H9 (cell line): ENCODE measurements around the gene OR52B4. TPM values are rescaled to one million over a fixed set of nuclear protein-coding genes. Genes with fewer than 3 reads are reported as not detected.

Source experiments
- DNase-seq: peaks from one replicate; pipeline ENCODE4 v3.0.0-alpha.2; 2017
- H2AFZ ChIP-seq: one replicate; pipeline ENCODE4 v1.6.1; 2013; ENCODE audit warnings: mild to moderate bottlenecking, low read length, control low read depth, moderate library complexity
- H2AK5ac ChIP-seq: 2 replicates; pipeline ENCODE4 v1.6.1; 2013; ENCODE audit warnings: low read length, control low read depth, mixed read lengths; ENCODE audit not compliant: insufficient read length
- H2BK120ac ChIP-seq: one replicate; pipeline ENCODE4 v1.6.1; 2013; ENCODE audit warnings: low read depth, mild to moderate bottlenecking, low read length, control low read depth, inconsistent platforms; ENCODE audit not compliant: poor library complexity, severe bottlenecking
- H2BK12ac ChIP-seq: 2 replicates; pipeline ENCODE4 v1.6.1; 2013; ENCODE audit warnings: low read length, control low read depth, mixed read lengths, low read depth; ENCODE audit not compliant: insufficient read length
- H2BK15ac ChIP-seq: 2 replicates; pipeline ENCODE4 v1.6.1; 2013; ENCODE audit warnings: low read depth, low read length, control low read depth
- H2BK20ac ChIP-seq: one replicate; pipeline ENCODE4 v1.6.1; 2013; ENCODE audit warnings: low read depth, mild to moderate bottlenecking, low read length, control low read depth, inconsistent platforms; ENCODE audit not compliant: poor library complexity, severe bottlenecking
- H2BK5ac ChIP-seq: 2 replicates; pipeline ENCODE4 v1.6.1; 2013; ENCODE audit warnings: low read length, control low read depth, mixed read lengths; ENCODE audit not compliant: insufficient read length
- H3K14ac ChIP-seq: 2 replicates; pipeline ENCODE4 v1.6.1; 2013; ENCODE audit warnings: low read length, control low read depth; ENCODE audit not compliant: insufficient read depth
- H3K18ac ChIP-seq: 2 replicates; pipeline ENCODE4 v1.6.1; 2013; ENCODE audit warnings: low read depth, mild to moderate bottlenecking, mixed read lengths, low read length, control low read depth; ENCODE audit not compliant: insufficient read length
- H3K23ac ChIP-seq: 2 replicates; pipeline ENCODE4 v1.6.1; 2013; ENCODE audit warnings: low read length, control low read depth, mixed read lengths, low read depth; ENCODE audit not compliant: insufficient read length
- H3K23me2 ChIP-seq: 2 replicates; pipeline ENCODE4 v1.6.1; 2013; ENCODE audit warnings: low read depth, mild to moderate bottlenecking, mixed read lengths, low read length, control low read depth; ENCODE audit not compliant: insufficient read length, poor library complexity, severe bottlenecking
- H3K27ac ChIP-seq: 2 replicates; pipeline ENCODE4 v1.5.1; 2013; ENCODE audit warnings: low read length, control low read depth, mixed read lengths, low read depth; ENCODE audit not compliant: insufficient read length
- H3K27me3 ChIP-seq: 2 replicates; pipeline ENCODE4 v1.6.1; 2013; ENCODE audit warnings: low read length, control low read depth, inconsistent platforms; ENCODE audit not compliant: insufficient read depth
- H3K4ac ChIP-seq: 2 replicates; pipeline ENCODE4 v1.6.1; 2013; ENCODE audit warnings: low read depth, mild to moderate bottlenecking, control low read depth, inconsistent platforms, low read length, moderate library complexity
- H3K4me1 ChIP-seq: 2 replicates; pipeline ENCODE4 v1.6.1; 2013; ENCODE audit warnings: low read length, control low read depth, inconsistent platforms; ENCODE audit not compliant: insufficient read depth
- H3K4me2 ChIP-seq: 2 replicates; pipeline ENCODE4 v1.6.1; 2013; ENCODE audit warnings: low read length, control low read depth, mixed read lengths; ENCODE audit not compliant: insufficient read length, insufficient read depth
- H3K56ac ChIP-seq: 2 replicates; pipeline ENCODE4 v1.6.1; 2013; ENCODE audit warnings: low read depth, mild to moderate bottlenecking, mixed read lengths, low read length, control low read depth; ENCODE audit not compliant: insufficient read length
- H3K79me1 ChIP-seq: 2 replicates; pipeline ENCODE4 v1.6.1; 2013; ENCODE audit warnings: low read depth, mild to moderate bottlenecking, moderate library complexity, low read length, control low read depth, inconsistent platforms; ENCODE audit not compliant: insufficient read depth, poor library complexity, severe bottlenecking
- H3K79me2 ChIP-seq: 2 replicates; pipeline ENCODE4 v1.6.1; 2013; ENCODE audit warnings: low read length, control low read depth, inconsistent platforms; ENCODE audit not compliant: insufficient read depth
- H3K9ac ChIP-seq: 2 replicates; pipeline ENCODE4 v1.6.1; 2013; ENCODE audit warnings: low read length, control low read depth, mixed read lengths; ENCODE audit not compliant: insufficient read length; ENCODE audit errors: extremely low read depth
- H3K9me3 ChIP-seq: one replicate; pipeline ENCODE4 v1.6.1; 2013; ENCODE audit warnings: low read depth, low read length, inconsistent platforms; ENCODE audit not compliant: control insufficient read depth
- H3T11ph ChIP-seq: one replicate; pipeline ENCODE4 v1.6.1; 2013; ENCODE audit warnings: mild to moderate bottlenecking, low read length, control low read depth, inconsistent platforms
- H4K20me1 ChIP-seq: one replicate; pipeline ENCODE4 v1.6.1; 2013; ENCODE audit not compliant: control insufficient read depth, insufficient read length, insufficient read depth
- H4K5ac ChIP-seq: 2 replicates; pipeline ENCODE4 v1.6.1; 2013; ENCODE audit warnings: low read depth, mild to moderate bottlenecking, mixed read lengths, low read length, control low read depth; ENCODE audit not compliant: insufficient read length
- H4K8ac ChIP-seq: replicated peaks from 2 replicates; pipeline ENCODE4 v1.6.1; 2013; ENCODE audit warnings: low read length, control low read depth, mixed read lengths, low read depth; ENCODE audit not compliant: insufficient read length
- H4K91ac ChIP-seq: 2 replicates; pipeline ENCODE4 v1.6.1; 2013; ENCODE audit warnings: low read depth, mild to moderate bottlenecking, moderate library complexity, mixed read lengths, low read length, control low read depth; ENCODE audit not compliant: insufficient read length
- H3K27ac Mint-ChIP-seq, 3 experiments: 2 replicates in 2 of 3; 3 replicates in 1 of 3; pipeline ENCODE4 v1.8.0; 2020 to 2021; ENCODE audit warnings: mixed read lengths in 3 of 3, mild to moderate bottlenecking in 1 of 3, moderate library complexity in 1 of 3
- H3K27me3 Mint-ChIP-seq: 2 replicates; pipeline ENCODE4 v1.8.0; 2021; ENCODE audit warnings: low read depth, mild to moderate bottlenecking, moderate library complexity, mixed read lengths
- H3K36me3 Mint-ChIP-seq, 3 experiments: 2 replicates in 2 of 3; 3 replicates in 1 of 3; pipeline ENCODE4 v1.8.0; 2020 to 2021; ENCODE audit warnings: low read depth in 3 of 3, mixed read lengths in 3 of 3; ENCODE audit not compliant: insufficient read depth in 1 of 3
- H3K4me1 Mint-ChIP-seq, 2 experiments: 2 replicates each; pipeline ENCODE4 v1.8.0; 2020; ENCODE audit warnings: mixed read lengths in 2 of 2
- H3K4me3 Mint-ChIP-seq, 2 experiments: 2 replicates in 1 of 2; 3 replicates in 1 of 2; pipeline ENCODE4 v1.8.0; 2020 to 2021; ENCODE audit warnings: mild to moderate bottlenecking in 2 of 2, mixed read lengths in 2 of 2, moderate library complexity in 1 of 2
- H3K9me3 Mint-ChIP-seq, 2 experiments: 2 replicates in 1 of 2; 3 replicates in 1 of 2; pipeline ENCODE4 v1.8.0; 2020; ENCODE audit warnings: mild to moderate bottlenecking in 2 of 2, mixed read lengths in 2 of 2, moderate library complexity in 1 of 2
- WGBS: extraction: QIAGEN DNeasy Blood & Tissue Kit; methylation state at CpG from one replicate; pipeline ENCODE4 v1.1.7; 2013; ENCODE audit warnings: missing lambda C conversion rate, low lambda C conversion rate, mixed read lengths; ENCODE audit not compliant: insufficient read length; ENCODE audit errors: extremely low coverage; 5-methylcytosine and 5-hydroxymethylcytosine counted together
- total RNA-seq: library from RNA; stranded (reverse); gene quantifications from 2 replicates; pipeline ENCODE4 v1.2.1, GENCODE V29; 2021
- TF ChIP-seq, protein P1 (sequence below): fragments of 200-600 bp; sonication (generic); conservative IDR thresholded peaks from 3 replicates; pipeline ENCODE4 v1.8.0; 2021; ENCODE audit warnings: antibody characterized with exemption, mild to moderate bottlenecking

Gene OR52B4
- total RNA-seq, 1 experiment from 2014 or later: not detected

DNA sequence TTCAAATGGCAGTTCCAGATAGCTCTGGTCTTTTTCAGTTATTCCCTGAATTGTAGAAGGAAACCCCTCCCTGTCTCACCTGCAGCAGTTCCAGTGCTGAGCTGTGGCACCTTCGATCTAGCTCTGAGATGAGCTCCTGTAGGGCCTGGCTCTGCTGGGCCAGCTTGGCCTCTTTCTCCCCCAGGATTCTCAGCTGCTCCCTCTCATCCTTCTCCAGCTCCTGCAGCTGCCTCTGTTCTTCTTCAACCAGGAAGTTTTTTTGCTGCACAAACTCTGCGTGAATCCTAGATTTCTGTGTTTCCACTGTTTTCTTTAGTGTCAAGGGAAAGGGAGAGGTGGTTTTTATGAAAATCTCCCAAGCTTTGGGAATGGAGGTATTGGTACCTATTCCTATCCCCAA, 20.0 kb upstream of the OR52B4 start:
- no peak overlapping the region for H2BK20ac ChIP-seq
- H3K23ac ChIP-seq: no peak overlapping the region
- H4K5ac ChIP-seq: no peak overlapping the region
- no peak overlapping the region for H2AFZ ChIP-seq
- Mint-ChIP-seq H3K4me1 (peaks cover 6% of the 10 kb centered on the region in 2 experiments), H3K27ac (no peak overlapping the region), H3K4me3 (no peak overlapping the region), H3K9me3 (no peaks in the 10 kb centered on the region), H3K36me3 (peaks cover 13 to 61% (median 46%) of the 10 kb centered on the region in 3 experiments), H3K27me3 (peaks cover 1% of the 10 kb centered on the region; the same call in 1 of the 2 replicates)
- H2BK12ac ChIP-seq: no peak overlapping the region
- H3K56ac ChIP-seq: no peak overlapping the region
- TF ChIP-seq, protein P1, sequence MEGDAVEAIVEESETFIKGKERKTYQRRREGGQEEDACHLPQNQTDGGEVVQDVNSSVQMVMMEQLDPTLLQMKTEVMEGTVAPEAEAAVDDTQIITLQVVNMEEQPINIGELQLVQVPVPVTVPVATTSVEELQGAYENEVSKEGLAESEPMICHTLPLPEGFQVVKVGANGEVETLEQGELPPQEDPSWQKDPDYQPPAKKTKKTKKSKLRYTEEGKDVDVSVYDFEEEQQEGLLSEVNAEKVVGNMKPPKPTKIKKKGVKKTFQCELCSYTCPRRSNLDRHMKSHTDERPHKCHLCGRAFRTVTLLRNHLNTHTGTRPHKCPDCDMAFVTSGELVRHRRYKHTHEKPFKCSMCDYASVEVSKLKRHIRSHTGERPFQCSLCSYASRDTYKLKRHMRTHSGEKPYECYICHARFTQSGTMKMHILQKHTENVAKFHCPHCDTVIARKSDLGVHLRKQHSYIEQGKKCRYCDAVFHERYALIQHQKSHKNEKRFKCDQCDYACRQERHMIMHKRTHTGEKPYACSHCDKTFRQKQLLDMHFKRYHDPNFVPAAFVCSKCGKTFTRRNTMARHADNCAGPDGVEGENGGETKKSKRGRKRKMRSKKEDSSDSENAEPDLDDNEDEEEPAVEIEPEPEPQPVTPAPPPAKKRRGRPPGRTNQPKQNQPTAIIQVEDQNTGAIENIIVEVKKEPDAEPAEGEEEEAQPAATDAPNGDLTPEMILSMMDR: no peak
- H2AK5ac ChIP-seq: no peak overlapping the region
- H3K9me3 ChIP-seq: no peaks in the 10 kb centered on the region
- H4K91ac ChIP-seq: no peak overlapping the region
- H3K18ac ChIP-seq: no peak overlapping the region
- H3K4ac ChIP-seq: no peak overlapping the region
- DNase-seq: no peak
- no peak overlapping the region for H2BK5ac ChIP-seq
- H3K27ac ChIP-seq: no peak overlapping the region
- H3T11ph ChIP-seq: no peak overlapping the region
- no peaks in the 10 kb centered on the region for H3K79me1 ChIP-seq
- H2BK120ac ChIP-seq: no peak overlapping the region
- H3K9ac ChIP-seq: no peak overlapping the region
- H3K79me2 ChIP-seq: peaks cover 2% of the 10 kb centered on the region; the same call in 1 of the 2 replicates
- peaks cover 3% of the 10 kb centered on the region; the same call in 1 of the 2 replicates for H3K4me1 ChIP-seq
- no peaks in the 10 kb centered on the region for H4K20me1 ChIP-seq
- no peak overlapping the region for H4K8ac ChIP-seq
- no peaks in the 10 kb centered on the region for H3K23me2 ChIP-seq
- no CpG with 5 or more reads among the region's 2 CpGs for WGBS
- no peak overlapping the region for H3K14ac ChIP-seq
- H2BK15ac ChIP-seq: no peak overlapping the region
- H3K27me3 ChIP-seq: no peaks in the 10 kb centered on the region
- H3K4me2 ChIP-seq: no peak overlapping the region
